HPDE6-E6E7 (cell line): ENCODE results near the gene FLNB.
A peak's percentile ranks its signal among the peaks of the same experiment; 100 is the strongest.
"Not testable (repeated sequence)": the region's sequence is repeated elsewhere in the genome, so short reads cannot be mapped to it uniquely, and the experiment has no call there.

Experiments used
- DNase-seq: peaks from one replicate; pipeline ENCODE4 v3.0.0; 2011; ENCODE audit warnings: missing footprints; ENCODE audit errors: extremely low spot score

The FLNB gene

DNA sequence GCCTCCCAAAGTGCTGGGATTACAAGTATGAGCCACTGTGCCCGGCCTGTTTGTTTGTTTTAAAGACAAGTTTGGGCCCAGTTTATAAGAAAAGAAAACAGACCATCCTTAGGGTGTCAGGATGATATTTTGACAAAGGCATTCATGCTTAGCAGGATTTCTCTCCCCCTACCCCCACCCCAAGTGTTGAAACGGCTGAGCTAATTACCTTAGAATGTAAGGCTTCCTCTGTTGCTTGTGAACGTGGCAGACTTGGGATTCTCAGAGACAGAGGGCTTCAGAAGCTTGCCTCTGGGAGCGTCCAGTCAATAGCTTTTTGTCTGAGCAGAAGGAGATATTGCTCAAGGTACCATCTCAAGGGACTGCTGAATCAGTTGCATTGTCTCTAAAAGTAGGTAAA is 24.0 kb downstream of the FLNB start:
- DNase-seq, result no peak

DNA sequence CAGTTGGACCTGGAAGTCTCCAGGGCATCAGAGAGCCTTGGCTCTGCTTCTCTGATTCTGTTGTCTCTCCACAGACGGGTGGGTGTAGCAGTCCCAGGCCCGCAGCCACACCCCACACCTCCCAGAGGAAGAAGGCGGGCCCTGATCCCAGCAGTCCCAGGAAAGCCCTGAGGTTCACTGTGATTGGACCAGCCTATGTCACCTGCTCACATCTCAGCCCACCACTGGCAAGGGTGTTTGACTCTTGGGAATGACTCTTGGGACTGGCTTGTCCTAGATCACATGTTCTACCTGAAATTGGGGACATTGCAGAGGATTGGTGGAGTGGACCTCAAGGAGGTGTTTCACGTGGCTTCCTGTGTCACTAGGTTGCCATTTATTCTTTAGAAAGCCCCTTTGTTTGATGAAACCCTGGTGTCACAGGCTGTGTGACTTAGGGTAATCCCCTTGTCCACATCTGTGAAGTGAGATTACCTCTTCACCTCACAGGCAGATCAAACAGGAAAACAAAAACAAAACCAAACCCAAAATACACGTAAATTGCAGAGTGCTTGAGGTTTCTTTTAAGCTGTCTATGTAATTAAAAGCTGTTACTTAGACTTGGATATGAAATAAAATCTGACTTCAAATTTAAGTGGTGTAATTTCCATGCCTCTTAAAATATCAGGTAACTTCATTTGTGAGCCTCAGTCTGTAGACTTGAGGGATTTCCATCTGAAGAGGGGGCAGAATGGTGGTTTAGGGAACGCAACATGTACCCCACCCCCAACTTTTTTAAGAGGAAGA is 26.7 kb downstream of the FLNB start:
- no peak for DNase-seq

DNA sequence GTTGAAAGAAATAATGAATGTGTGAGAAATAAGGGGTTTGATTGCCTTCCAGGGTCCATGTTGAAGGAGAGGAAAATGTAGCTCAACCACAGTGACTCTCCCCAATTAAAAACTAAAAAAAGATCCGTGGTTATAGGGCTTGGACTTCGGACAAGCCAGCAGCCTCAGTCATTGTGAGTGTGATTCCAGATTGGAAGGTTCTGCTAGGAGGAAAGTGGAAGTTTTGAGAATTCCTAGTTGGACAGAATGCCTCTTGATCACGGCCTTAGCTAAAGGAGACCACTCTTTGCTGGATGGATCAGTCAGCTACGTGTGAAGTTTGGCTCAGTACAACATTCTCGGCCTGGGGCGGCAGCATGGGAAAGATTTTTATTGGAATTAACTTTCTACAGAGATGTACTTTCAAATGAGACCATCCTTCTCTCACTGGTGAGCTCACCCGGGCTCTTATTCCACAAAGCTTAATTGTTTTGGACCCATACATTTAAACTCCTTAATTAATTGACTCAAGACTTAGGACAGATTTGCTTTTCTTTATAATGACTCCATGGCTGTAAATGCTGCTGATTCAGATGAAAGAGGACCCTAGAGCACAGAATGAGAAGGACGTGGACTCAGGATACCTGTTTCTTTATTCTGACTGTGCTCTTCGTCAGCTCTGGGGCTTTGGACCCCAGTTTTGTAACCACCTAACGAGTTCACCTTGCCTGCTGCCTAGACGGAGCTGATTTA is 27.5 kb downstream of the FLNB start:
- DNase-seq, result no peak

DNA sequence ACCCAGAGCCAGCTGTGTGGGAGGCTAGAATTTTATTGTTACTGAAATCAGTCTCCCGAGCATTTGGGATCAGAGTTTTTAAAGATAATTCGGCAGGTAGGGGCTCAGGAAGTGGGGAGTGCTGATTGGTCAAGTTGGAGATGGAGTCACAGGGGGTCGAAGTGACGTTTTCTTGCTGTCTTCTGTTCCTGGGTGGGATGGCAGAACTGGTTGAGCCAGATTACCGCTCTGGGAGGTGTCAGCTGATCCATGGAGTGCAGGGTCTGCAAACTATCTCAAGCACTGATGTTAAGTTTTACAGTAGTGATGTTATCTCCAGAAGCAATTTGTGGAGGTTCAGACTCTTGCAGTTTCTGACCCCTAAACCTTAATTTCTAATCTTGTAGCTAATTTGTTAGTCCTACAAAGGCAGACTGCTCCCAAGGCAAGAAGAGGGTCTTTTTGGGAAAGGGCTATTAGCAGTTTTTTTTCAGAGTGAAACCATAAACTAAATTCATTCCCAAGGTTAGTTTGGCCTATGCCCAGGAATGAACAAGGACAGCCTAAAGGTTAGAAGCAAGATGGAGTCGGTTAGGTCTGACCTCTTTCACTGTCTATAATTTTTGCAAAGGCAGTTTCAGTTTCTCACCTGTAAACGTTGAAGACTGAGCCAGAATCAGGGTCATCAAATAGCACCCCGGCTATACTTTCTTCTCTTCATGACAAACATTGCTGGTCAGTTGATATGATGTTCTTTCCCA is 28.2 kb downstream of the FLNB start:
- DNase-seq, result no peak

DNA sequence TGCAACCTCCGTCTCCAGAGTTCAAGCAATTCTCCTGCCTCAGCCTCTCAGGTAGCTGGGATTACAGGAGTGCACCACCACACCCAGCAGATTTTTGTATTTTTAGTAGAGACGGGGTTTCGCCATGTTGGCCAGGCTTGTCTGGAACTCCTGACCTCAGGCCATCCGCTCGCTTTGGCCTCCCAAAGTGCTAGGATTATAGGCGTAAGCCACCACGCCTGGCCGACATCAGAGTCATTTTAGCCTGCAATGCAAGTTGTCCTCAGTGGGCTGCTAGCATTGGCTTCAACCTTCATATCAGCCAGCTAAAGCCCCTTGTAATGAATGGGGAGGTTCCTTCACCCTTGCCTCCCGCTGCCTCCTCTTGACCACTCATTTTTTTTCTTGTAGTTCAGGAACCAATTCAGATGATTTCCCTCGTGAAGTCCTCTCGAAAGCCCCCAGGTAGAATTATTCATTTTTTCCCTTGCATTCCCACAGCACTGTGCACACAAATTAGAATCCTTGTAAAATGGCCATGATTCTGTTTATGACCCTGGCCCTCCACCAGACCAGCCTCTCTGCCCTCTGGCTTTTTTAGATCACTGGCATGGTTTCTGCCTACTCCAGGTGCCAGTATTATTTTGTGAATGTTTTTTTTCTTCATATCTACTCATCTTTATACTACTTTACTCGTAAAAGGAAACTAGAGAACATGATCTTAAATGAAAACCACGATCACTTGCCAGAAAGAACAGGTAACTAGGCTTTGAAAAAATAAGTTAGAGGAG is 29.1 kb downstream of the FLNB start:
- DNase-seq, result no peak

DNA sequence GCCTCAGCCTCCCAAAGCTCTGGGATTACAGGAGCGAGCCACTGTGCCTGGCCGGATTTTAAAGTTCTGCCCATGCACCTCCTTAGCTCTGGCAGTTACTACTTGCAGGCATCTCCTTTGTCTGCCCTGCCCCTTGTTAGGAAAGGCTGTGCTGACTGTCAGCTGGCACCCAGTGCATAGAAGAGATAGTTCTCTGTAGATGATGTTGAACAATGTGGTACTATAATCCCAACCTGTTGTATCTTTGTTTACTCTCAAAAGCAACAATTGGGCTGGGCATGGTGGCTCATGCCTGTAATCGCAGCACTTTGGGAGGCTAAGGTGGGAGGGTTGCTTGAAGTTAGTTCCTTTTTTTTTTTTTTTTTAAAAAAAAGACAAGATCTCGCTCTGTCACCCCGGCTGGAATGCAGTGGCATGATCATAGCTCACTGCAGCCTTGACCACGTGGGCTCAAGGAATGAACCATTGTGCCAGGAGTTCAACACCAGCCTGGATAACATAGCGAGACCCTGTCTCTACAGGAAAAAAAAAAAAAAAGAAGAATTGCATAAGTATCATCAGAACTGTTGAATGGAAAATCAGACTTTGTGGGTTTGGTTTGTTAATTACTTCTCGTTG is 30.6 kb downstream of the FLNB start:
- DNase-seq, result no peak

DNA sequence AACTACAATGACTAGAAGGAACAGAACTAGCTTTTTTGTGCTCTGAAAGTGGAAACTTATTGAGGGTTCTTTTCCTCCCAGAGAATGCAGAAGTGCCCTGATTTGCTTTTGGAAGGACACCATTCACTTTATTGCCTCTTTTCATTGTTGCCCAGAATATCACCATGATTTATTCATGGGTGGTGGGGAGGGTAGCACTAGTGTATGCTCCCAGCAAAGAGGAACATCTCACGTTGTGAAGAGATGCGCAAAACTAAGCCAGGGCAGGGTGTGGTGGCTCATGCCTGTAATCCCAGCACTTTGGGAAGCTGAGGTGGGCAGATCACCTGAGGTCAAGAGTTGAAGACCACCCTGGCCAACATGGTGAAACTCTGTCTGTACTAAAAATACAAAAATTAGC is 31.4 kb downstream of the FLNB start:
- no peak for DNase-seq

DNA sequence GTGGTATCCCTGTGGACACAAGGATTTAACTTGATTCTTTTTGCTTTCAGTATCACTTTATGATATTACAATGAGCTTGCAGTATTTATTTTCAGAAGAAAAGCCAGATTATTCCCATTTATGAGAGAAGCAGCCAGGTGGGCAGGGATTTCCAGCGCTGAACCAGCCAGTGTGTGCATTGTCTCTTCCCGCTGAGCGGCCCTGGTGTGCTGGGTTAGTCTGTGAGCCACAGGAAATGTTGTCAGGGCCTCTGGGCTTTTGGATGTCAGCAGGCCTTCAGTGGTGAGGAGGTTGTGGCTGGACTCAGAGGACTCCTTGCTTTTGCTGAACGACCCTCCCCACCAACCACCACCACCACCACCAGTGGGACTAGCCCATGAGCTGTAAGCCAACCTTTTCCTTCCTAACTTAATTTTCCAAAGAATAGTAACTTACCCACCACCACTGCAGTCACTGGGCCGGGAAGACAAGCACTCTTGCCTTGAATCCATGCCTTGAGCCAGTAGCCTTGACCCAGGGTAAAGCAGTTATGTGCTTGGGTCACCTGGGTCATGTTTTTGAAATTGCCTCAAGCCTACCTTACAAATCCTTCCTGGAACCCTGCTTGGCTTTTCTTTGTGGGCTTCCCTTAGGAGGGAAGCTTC is 33.1 kb downstream of the FLNB start:
- no peak for DNase-seq

DNA sequence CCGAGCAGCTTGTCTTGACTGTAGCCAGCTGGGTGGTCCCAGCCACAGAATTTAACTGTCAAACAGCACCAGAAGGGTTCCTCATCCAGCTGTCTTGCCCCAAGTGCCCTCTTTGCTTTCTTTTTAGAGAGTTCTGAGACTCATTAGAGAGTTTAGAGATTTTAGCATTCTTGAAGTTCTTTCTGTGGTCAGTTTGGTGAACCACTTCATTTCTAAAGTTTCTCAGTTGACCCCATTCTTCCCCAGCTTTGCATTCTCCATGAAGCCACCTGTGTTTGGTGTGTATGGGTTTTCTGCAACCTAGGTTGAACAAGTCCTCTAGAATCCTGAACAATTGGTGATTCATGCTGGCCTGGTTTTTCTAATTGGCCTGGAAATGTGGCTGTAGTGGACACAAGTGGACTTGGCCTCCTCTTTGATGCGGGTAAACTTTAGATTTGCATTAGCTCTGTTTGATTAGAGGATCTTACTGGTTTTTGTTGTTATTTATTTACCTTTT is 33.7 kb downstream of the FLNB start:
- DNase-seq, result no peak

DNA sequence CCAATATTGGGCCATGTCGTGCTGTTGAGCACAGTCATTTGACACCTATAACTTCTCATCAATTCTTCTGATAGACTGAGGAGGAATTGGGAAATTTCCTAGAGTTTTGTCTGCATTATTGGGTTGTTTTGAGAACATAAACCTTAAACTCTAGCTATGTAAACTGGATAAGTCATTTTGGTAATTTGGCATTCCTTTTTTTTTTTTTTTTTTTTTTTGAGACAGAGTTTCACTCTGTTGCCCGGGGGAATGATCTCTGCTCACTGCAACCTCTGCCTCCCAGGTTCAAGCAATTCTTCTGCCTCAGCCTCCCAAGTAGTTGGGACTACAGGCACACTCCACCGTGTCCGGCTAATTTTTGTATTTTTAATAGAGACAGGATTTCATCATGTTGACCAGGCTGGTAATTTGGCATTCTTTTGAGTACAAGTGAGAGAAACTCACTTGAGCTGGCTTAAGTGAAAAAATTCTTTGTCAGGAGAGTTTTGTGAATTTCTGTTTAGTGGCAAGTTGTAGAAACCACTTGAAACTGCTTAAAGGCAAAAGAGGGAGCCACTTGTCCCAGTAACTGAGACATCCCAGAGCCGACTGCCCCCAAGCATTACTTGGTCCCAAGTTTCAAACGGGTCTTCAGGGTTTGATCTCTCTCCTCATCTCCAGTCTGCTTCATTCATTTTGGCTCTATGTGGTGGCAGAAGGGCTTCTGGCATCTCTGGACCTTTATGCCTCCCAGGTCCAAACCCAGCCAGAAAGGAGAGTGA is 34.9 kb downstream of the FLNB start:
- DNase-seq, result no peak

DNA sequence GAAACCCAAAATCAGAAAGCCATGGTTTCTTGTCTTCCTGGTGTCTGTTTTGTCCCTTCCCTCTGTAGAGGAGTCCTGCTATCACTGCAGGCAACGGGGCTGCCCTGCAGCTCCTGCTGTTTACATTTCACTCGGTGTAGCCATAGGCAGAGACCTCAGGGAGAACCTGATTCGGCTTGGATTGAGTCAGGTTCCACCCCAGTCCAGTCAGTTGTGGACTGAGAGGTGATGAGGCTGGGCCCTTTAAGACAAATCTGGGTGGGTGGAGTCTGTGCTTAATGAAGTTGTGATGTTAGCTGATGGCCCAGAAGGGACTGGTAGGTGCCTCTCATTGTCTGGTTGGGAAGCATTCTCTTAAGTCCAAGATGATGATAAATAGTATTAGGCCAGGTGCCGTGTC is 35.7 kb downstream of the FLNB start:
- no peak for DNase-seq

DNA sequence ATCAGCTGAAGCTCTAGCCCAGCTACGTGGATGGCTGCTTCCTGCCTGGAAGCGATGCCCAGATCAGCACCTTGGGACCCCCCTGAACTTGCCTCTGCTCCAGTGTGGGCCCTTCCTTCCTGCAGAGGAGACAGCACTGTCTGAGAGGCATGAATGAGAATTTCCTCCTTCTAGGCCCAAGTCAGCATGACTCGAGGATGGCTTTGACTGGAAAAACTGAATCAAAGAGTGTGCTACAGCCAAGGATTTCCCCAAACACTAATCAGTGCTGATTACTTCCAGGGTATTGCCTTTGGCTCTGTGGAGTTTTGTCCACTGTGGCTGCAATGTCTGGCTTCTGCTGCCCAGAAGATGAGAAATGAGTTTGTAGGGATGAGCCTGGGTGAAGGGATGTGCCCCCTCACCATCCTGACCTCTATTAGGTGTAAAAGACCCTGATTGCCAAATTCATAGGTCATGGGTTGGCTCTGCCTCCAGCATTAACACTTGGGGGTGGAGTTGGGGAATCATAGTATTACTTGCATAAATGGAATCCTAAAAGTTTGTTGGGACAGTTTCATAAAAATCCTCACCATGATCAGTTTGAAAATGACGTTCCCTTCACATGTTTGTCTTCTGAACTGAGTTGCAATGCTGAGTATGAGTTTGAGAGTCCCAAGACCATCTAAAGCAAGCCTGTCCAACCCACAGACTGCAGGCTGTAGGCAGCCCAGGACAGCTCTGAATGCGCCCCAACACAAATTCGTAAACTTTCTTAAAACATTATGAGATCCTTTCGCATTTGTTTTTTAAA is 36.7 kb downstream of the FLNB start:
- no peak for DNase-seq

DNA sequence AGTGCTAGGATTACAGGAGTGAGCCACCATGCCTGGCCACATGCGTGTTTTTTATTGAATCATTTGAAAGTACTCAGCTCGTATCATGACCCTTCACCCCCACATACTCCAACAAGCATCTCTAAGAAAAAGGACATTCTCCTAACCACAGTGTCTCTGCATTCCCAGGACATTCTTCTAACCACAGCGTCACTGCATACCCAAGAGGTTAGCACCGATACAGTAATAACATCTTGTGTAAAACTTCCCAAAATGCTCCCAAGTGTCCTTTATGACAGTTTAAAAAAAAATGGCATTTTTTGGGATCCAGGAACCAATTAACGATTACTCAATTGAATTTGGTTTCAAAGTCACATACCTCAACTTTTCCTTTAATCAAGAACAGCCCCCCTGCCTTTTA is 39.6 kb downstream of the FLNB start:
- DNase-seq, result no peak

DNA sequence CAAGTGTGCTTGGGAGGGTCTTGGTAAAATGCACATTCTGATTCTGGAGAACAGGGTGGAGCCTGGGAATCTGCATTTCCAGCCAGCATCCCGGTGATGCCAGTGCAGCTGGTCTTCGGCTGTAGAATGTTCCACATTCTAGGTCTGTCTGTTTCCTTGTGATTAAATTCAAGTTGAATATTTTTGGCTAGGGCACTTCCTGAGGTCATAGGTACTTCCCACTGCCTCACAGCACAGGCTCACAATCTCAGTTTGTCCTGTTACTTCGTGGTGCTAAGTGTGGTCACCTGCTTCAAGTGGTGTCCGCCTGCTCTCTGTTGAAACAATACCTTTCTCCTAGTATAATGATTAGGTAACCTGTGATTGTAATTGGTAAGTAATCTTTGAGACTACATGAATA is 40.1 kb downstream of the FLNB start:
- DNase-seq, result no peak

DNA sequence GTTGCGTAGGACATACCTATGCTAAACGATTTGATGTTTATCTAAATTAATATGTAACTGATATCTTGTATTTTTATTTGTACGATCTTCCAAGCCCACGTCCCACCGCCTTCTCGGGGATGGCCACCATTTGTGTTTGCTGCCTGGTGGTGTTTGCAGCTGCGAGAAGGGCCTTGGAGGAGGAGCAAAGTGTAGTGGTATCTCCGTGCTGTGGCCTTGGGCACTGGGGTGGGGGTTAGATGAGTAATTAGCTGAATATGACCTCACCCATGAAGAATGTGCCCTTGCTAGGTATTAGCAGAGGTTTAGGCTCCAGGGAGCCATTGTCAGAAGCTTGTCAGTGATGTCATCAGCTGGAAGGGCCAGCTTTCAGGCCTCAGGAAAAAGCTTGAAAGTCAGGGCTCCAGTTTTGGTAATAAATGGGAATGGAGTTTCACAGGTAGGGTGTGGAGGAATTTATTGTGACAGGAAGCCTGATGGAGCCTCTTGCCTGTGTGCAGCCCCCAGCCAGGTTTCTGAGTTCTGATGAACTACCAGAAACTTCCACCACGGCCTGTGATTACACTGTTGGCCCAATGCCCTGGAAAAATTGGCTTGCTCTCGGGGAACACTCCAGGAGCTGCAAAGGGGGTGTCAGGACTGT is 41.0 kb downstream of the FLNB start:
- peak; percentile 53 for DNase-seq

DNA sequence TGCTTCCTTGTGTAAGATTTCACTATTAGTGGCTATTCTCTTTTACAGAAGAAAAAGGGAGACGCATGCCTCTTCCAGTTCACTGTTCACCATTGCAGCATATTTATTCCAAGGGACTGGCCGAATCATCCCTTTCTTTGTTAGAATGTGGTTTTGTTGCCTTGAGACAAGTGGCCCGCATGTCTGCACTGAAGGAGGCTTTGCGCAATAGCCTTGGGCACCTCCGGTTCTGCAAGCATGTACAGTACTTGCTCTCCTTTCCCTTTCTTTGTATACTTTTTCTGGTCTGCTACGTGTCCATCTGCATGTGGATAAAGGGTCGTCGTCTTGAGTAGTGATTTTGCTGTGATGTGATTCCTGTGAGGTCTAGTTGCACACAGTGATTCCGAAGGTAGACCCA is 43.0 kb downstream of the FLNB start:
- no peak for DNase-seq

DNA sequence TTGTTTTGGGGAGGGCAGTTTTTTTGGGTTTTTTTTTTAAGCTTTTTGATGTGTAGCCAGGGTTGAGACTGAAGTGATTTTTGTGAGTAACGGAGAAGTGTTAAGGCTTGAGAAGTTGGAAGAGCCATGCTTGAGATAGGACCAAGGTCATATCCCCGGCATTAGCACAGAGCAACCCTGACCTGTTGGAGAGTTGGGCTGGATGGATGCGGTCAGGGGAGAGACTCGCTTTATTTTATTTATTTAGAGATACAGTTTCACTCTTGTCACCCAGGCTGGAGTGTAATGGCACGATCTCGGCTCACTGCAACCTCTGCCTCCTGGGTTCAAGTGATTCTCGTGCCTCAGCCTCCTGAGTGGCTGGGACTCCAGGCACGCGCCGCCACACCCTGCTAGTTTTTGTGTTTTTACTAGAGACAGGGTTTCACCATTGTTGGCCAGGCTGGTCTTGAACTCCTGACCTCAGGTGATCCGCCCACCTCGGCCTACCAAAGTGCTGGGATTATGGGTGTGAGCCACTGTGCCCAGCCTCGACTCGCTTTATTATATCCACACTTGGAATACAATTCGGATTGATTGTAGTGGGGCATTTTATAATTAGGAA is 43.5 kb downstream of the FLNB start:
- DNase-seq, result not testable (repeated sequence)
